Glutamatergic neuron (in vitro differentiated cells): Measurements from ENCODE around the gene FHIT. TPM values are rescaled to one million over a fixed set of nuclear protein-coding genes. Genes with fewer than 3 reads are reported as not detected.

Experiments used
- DNase-seq: peaks from one replicate; pipeline ENCODE4 v3.0.0; 2022
- H3K27ac Mint-ChIP-seq: one replicate; pipeline ENCODE4 v1.8.0; 2020; ENCODE audit warnings: mild to moderate bottlenecking, mixed read lengths, inconsistent platforms; ENCODE audit not compliant: unreplicated experiment
- H3K27me3 Mint-ChIP-seq: one replicate; pipeline ENCODE4 v1.8.0; 2020; ENCODE audit warnings: mild to moderate bottlenecking, moderate library complexity, mixed read lengths, inconsistent platforms; ENCODE audit not compliant: unreplicated experiment
- H3K36me3 Mint-ChIP-seq: one replicate; pipeline ENCODE4 v1.8.0; 2020; ENCODE audit warnings: mild to moderate bottlenecking, mixed read lengths, inconsistent platforms; ENCODE audit not compliant: unreplicated experiment
- H3K4me1 Mint-ChIP-seq: one replicate; pipeline ENCODE4 v1.8.0; 2020; ENCODE audit warnings: mild to moderate bottlenecking, low read depth, mixed read lengths, inconsistent platforms; ENCODE audit not compliant: unreplicated experiment
- H3K4me3 Mint-ChIP-seq: one replicate; pipeline ENCODE4 v1.8.0; 2020; ENCODE audit warnings: mild to moderate bottlenecking, mixed read lengths, inconsistent platforms; ENCODE audit not compliant: unreplicated experiment
- H3K9me3 Mint-ChIP-seq: one replicate; pipeline ENCODE4 v1.8.0; 2020; ENCODE audit warnings: mild to moderate bottlenecking, moderate library complexity, mixed read lengths, inconsistent platforms; ENCODE audit not compliant: unreplicated experiment
- CTCF ChIP-seq: fragments of 200-600 bp; sonication (generic); IDR thresholded peaks from one replicate; pipeline ENCODE4 v1.5.0; 2021; ENCODE audit not compliant: partially characterized antibody, unreplicated experiment
- total RNA-seq: library from RNA; stranded (reverse); fragmentation: NEBNext Ultra II Directional; extraction: Animal tissue kit (Norgen Biotek cat#: 25700); gene quantifications from one replicate; pipeline ENCODE4 v1.2.1, GENCODE V29; 2021; ENCODE audit not compliant: unreplicated experiment

Gene FHIT
- total RNA-seq, 1 donor from 2014 or later, result 15.2 TPM

- TF ChIP-seq CTCF, result no peak
- Mint-ChIP-seq H3K4me3 (no peak overlapping the region), H3K4me1 (peaks cover 2% of the 10 kb centered on the region), H3K36me3 (no peaks in the 10 kb centered on the region), H3K27me3 (no peaks in the 10 kb centered on the region), H3K9me3 (no peaks in the 10 kb centered on the region), H3K27ac (no peak overlapping the region)
- no peak for DNase-seq
These were observed 491.1 kb downstream of the FHIT start for GRCh38 chr3:60760145-60760544.

GRCh38 chr3:60759439-60759838 is 491.8 kb downstream of the FHIT start:
- Mint-ChIP-seq H3K4me1 (peaks cover 5% of the 10 kb centered on the region), H3K36me3 (no peaks in the 10 kb centered on the region), H3K27ac (no peak overlapping the region), H3K27me3 (no peaks in the 10 kb centered on the region), H3K9me3 (no peaks in the 10 kb centered on the region), H3K4me3 (no peak overlapping the region)
- no peak for TF ChIP-seq CTCF
- DNase-seq, result no peak

- Mint-ChIP-seq H3K9me3 (no peaks in the 10 kb centered on the region), H3K27ac (no peak overlapping the region), H3K36me3 (no peaks in the 10 kb centered on the region), H3K4me1 (peaks cover 10% of the 10 kb centered on the region), H3K27me3 (no peaks in the 10 kb centered on the region), H3K4me3 (no peak overlapping the region)
- no peak for TF ChIP-seq CTCF
- no peak for DNase-seq
These were observed 492.4 kb downstream of the FHIT start for GRCh38 chr3:60758831-60759230.

GRCh38 chr3:60758171-60758570 is 493.1 kb downstream of the FHIT start:
- no peaks in the 10 kb centered on the region for H3K9me3 Mint-ChIP-seq
- H3K27ac Mint-ChIP-seq, result no peak overlapping the region
- H3K36me3 Mint-ChIP-seq, result no peaks in the 10 kb centered on the region
- H3K27me3 Mint-ChIP-seq, result no peaks in the 10 kb centered on the region
- no peak for DNase-seq
- TF ChIP-seq CTCF, result no peak
- H3K4me1 Mint-ChIP-seq, result peaks cover 13% of the 10 kb centered on the region
- no peak overlapping the region for H3K4me3 Mint-ChIP-seq

GRCh38 chr3:60757724-60758123 is 493.5 kb downstream of the FHIT start:
- DNase-seq, result no peak
- no peaks in the 10 kb centered on the region for H3K27me3 Mint-ChIP-seq
- H3K36me3 Mint-ChIP-seq, result no peaks in the 10 kb centered on the region
- no peaks in the 10 kb centered on the region for H3K9me3 Mint-ChIP-seq
- no peak overlapping the region for H3K27ac Mint-ChIP-seq
- H3K4me1 Mint-ChIP-seq, result peaks cover 17% of the 10 kb centered on the region
- no peak overlapping the region for H3K4me3 Mint-ChIP-seq
- no peak for TF ChIP-seq CTCF
